Large intestine (tissue), 3 donors: Measurements from ENCODE around the gene PER3. TPM values are rescaled to one million over a fixed set of nuclear protein-coding genes. Genes with fewer than 3 reads are reported as not detected.
A peak's percentile ranks its signal among the peaks of the same experiment; 100 is the strongest.

Source experiments
- DNase-seq, 2 donors: peaks; one replicate each; pipeline versions ENCODE4 v3.0.0 to v3.0.0-alpha.2; 2013
- H3K27ac ChIP-seq: one replicate; pipeline ENCODE4 v1.5.1; 2013; ENCODE audit warnings: low read length
- H3K27me3 ChIP-seq: 2 replicates; pipeline ENCODE4 v1.6.1; 2013; ENCODE audit warnings: low read length; ENCODE audit not compliant: control insufficient read depth, insufficient read depth
- H3K36me3 ChIP-seq: 2 replicates; pipeline ENCODE4 v1.6.1; 2013; ENCODE audit warnings: low read length; ENCODE audit not compliant: control insufficient read depth, insufficient read depth
- H3K4me1 ChIP-seq: one replicate; pipeline ENCODE4 v1.6.1; 2013; ENCODE audit warnings: low read length; ENCODE audit not compliant: control insufficient read depth, insufficient read depth
- H3K4me3 ChIP-seq: one replicate; pipeline ENCODE4 v1.5.1; 2013; ENCODE audit warnings: low read length
- H3K9me3 ChIP-seq: one replicate; pipeline ENCODE4 v1.6.1; 2013; ENCODE audit warnings: mild to moderate bottlenecking, low read depth, low read length, moderate library complexity; ENCODE audit not compliant: control insufficient read depth
- WGBS: methylation state at CpG from one replicate; pipeline ENCODE4 v1.1.5; 2013; ENCODE audit warnings: low lambda C conversion rate; ENCODE audit not compliant: insufficient coverage; 5-methylcytosine and 5-hydroxymethylcytosine counted together
- polyA plus RNA-seq: library from polyadenylated mRNA; unstranded; fragments of 120-200 nt; gene quantifications from one replicate; pipeline ENCODE4 v1.2.1, GENCODE V29; 2013

Gene PER3
- polyA plus RNA-seq, 1 donor, result 5.1 TPM

GRCh38 chr1:7827126-7827955 is 43.2 kb downstream of the PER3 start:
- peaks cover 8% of the 10 kb centered on the region for H3K36me3 ChIP-seq
- H3K4me1 ChIP-seq, result no peaks in the 10 kb centered on the region
- H3K4me3 ChIP-seq, result peak overlapping the region; percentile 57
- 73% methylated on average over 4 of the region's 39 CpGs for WGBS
- H3K27me3 ChIP-seq, result no peaks in the 10 kb centered on the region
- peak in 1 of 2 donors; percentile 32 for DNase-seq
- H3K9me3 ChIP-seq, result no peaks in the 10 kb centered on the region
- H3K27ac ChIP-seq, result peak overlapping the region; percentile 33

- Histone ChIP-seq H3K27ac (no peak overlapping the region), H3K4me1 (no peaks in the 10 kb centered on the region), H3K27me3 (no peaks in the 10 kb centered on the region), H3K4me3 (no peak overlapping the region), H3K36me3 (peaks cover 10% of the 10 kb centered on the region), H3K9me3 (no peaks in the 10 kb centered on the region)
- WGBS, result 57% methylated on average over 1 of the region's 3 CpGs
- DNase-seq, result no peak
Observed at GRCh38 chr1:7831458-7831857, 47.4 kb downstream of the PER3 start.

GRCh38 chr1:7833035-7833434 is 48.9 kb downstream of the PER3 start:
- Histone ChIP-seq H3K9me3 (no peaks in the 10 kb centered on the region), H3K4me1 (no peaks in the 10 kb centered on the region), H3K27me3 (no peaks in the 10 kb centered on the region), H3K4me3 (no peak overlapping the region), H3K27ac (no peak overlapping the region), H3K36me3 (peaks cover 19% of the 10 kb centered on the region)
- DNase-seq, result no peak

DNA sequence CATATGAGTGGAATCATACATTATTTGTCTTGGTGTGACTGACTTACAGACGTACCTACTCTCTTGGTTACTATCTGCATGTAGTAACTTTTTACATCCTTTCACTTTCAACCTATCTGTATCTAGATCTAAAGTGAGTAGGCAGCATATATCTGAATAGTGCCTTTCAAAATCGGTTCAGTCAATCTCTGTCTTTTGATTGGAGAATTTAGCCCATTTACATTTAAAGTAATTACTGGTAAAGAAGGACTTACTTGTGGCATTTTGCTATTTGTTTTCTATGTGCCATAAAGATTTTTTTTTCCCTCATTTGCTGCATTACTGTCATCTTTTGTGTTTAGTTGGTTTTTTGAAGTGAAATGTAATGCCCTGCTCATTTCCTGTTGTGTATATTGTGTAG is 54.6 kb downstream of the PER3 start:
- Histone ChIP-seq H3K4me3 (no peak overlapping the region), H3K36me3 (peaks cover 19% of the 10 kb centered on the region), H3K27ac (no peak overlapping the region), H3K4me1 (no peaks in the 10 kb centered on the region), H3K9me3 (peaks cover 3% of the 10 kb centered on the region), H3K27me3 (no peaks in the 10 kb centered on the region)
- DNase-seq, result no peak
- WGBS, result 100% methylated on average over 2 of the region's 2 CpGs

DNA sequence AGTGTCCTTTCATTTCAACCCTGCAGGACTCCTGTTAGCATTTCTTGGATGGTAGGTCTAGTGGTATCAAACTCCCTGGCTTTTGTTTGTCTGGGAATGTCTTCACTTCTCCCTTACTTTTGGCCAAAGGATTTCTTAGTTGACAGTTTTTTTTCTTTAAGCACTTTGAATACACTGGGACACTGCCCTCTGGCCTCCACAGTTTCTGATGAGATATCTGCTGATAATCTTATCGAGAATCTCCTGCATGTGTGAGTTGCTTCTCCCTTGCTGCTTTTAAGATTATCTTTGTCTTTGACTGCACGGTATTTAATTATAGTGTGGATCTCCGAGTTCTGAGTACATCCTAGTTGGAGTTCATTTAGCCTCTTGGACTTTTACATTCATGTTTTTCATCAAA is 55.4 kb downstream of the PER3 start:
- H3K4me1 ChIP-seq, result no peaks in the 10 kb centered on the region
- WGBS, result 83% methylated on average over 1 of the region's 3 CpGs
- DNase-seq, result no peak
- H3K27me3 ChIP-seq, result no peaks in the 10 kb centered on the region
- no peak overlapping the region for H3K27ac ChIP-seq
- peaks cover 19% of the 10 kb centered on the region for H3K36me3 ChIP-seq
- H3K4me3 ChIP-seq, result no peak overlapping the region
- peaks cover 3% of the 10 kb centered on the region for H3K9me3 ChIP-seq

DNA sequence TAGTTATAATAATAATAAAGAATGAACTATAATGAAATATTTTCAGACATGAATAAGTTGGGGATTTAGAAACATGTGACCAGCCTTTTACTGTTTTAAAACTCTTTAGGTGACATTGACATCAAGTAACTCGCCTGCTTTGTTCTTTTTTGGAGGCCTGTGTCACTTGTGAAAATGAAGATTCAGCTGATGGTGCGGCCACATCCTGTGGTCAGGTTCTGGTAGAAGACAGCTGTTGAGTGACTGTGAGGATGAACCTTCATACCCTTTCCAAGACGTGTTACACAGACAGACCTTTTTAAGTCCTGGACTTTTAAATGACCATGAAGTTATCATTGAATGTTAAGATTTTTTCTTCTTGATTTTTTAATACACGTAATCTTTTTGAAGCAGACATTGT is 58.4 kb downstream of the PER3 start:
- Histone ChIP-seq H3K9me3 (peaks cover 3% of the 10 kb centered on the region), H3K27ac (no peak overlapping the region), H3K4me3 (no peak overlapping the region), H3K36me3 (peaks cover 11% of the 10 kb centered on the region), H3K27me3 (no peaks in the 10 kb centered on the region), H3K4me1 (no peaks in the 10 kb centered on the region)
- no peak for DNase-seq
- 90% methylated on average over 2 of the region's 4 CpGs for WGBS

GRCh38 chr1:7845761-7846160 is 61.7 kb downstream of the PER3 start:
- no peaks in the 10 kb centered on the region for H3K9me3 ChIP-seq
- no peaks in the 10 kb centered on the region for H3K4me1 ChIP-seq
- no CpG with 5 or more reads among the region's 2 CpGs for WGBS
- no peaks in the 10 kb centered on the region for H3K27me3 ChIP-seq
- no peak overlapping the region for H3K4me3 ChIP-seq
- H3K36me3 ChIP-seq, result peaks cover 2% of the 10 kb centered on the region
- no peak overlapping the region for H3K27ac ChIP-seq
- DNase-seq, result no peak

DNA sequence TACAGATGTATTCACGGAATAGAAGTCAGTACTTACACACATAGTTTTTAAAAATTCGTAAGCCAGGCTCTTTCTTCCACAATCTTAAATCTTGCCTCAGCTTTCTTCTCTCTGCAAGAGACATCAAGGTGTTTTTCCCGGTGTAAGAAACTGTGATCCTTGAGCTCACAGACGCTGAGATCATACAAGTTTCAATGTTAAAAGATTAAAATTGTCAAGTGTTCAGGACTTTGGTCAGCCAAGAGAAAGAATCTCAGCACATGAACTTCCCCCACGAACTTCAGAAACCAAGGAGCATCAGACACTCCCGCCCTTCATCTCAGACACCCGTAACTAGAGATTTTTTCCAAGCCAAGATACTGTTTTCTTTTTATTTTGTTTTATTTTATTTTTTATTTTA is 62.6 kb downstream of the PER3 start:
- DNase-seq, result peak; percentile 9 to 67
- no peaks in the 10 kb centered on the region for H3K27me3 ChIP-seq
- H3K9me3 ChIP-seq, result no peaks in the 10 kb centered on the region
- peaks cover 2% of the 10 kb centered on the region for H3K36me3 ChIP-seq
- WGBS, result 36% methylated on average over 4 of the region's 7 CpGs
- no peaks in the 10 kb centered on the region for H3K4me1 ChIP-seq
- H3K4me3 ChIP-seq, result no peak overlapping the region
- H3K27ac ChIP-seq, result no peak overlapping the region

DNA sequence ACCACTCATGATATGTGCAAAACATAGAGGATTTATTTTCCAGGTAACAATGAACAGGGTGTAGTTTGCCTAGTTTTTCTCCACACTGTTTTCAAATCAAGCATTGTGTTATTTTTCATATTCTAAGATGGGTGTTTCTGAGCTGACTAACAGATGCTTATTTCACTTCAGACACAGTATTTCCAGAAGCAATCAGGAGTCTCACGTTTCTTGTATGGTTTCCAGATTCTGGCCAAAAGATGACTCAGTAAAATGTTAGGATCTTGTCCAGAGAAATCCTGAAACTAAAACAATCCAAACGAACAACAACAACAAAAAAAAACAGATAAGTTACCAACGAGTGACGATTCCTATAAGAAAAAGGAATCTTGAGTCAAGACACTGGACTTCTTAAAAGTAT is 63.5 kb downstream of the PER3 start:
- H3K9me3 ChIP-seq, result no peaks in the 10 kb centered on the region
- DNase-seq, result no peak
- H3K27me3 ChIP-seq, result no peaks in the 10 kb centered on the region
- no peak overlapping the region for H3K27ac ChIP-seq
- WGBS, result 84% methylated on average over 3 of the region's 4 CpGs
- H3K4me1 ChIP-seq, result no peaks in the 10 kb centered on the region
- no peak overlapping the region for H3K4me3 ChIP-seq
- peaks cover 2% of the 10 kb centered on the region for H3K36me3 ChIP-seq

- no peak overlapping the region for H3K4me3 ChIP-seq
- no peaks in the 10 kb centered on the region for H3K27me3 ChIP-seq
- H3K4me1 ChIP-seq, result no peaks in the 10 kb centered on the region
- DNase-seq, result no peak
- H3K36me3 ChIP-seq, result no peaks in the 10 kb centered on the region
- WGBS, result no CpG with 5 or more reads among the region's 15 CpGs
- no peak overlapping the region for H3K27ac ChIP-seq
- H3K9me3 ChIP-seq, result no peaks in the 10 kb centered on the region
Observed at GRCh38 chr1:7850786-7851185, 66.7 kb downstream of the PER3 start.
